ENCODE measurements around the gene OBSL1. TPM values are rescaled to one million over a fixed set of nuclear protein-coding genes. Genes with fewer than 3 reads are reported as not detected.

Gene OBSL1
- total and polyA plus RNA-seq, 2 donors (not counting 3 experiments of a cell fraction or from before 2014, with no cell fraction given): 16.7 to 20.7 TPM

DNA sequence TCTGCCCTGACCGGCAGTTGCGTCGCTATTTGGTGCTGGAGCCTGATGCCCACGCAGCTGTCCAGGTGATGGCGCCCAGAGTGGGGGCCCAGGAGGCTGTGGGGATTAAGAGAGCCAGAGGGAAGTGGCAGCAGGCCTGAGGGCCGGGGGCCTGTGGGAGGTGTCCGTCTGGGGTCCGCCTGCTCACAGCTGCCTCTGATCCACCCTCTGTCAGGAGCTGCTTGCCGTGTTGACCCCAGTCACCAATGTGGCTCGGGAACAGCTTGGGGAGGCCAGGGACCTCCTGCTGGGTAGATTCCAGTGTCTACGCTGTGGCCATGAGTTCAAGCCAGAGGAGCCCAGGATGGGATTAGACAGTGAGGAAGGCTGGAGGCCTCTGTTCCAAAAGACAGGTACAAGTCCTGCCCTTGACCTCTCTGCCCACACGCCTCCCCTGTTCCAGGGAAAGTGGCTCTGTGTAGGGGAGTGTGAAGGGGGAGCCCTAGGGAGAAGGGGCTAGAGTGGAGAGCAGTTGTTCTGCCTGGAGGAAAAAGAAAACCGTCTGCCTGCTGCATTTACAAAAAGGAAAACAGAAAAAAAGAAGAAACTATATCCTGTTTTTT lies 37.9 kb upstream of the OBSL1 start:
- Histone ChIP-seq H3K36me3 (ENCODE audit: control insufficient read depth in 2 of 2, extremely low read depth in 1 of 2, insufficient read depth in 2 of 2, low read length in 2 of 2) (peaks cover 2 to 17% of the 10 kb centered on the region in 2 experiments), H3K27me3 (ENCODE audit: control insufficient read depth in 2 of 2, insufficient read depth in 2 of 2, low read length in 2 of 2) (no peaks in the 10 kb centered on the region), H3K27ac (ENCODE audit: insufficient read depth, low read depth, low read length) (no peak overlapping the region), H2AFZ (ENCODE audit: low read depth, low read length) (no peak overlapping the region), H3K4me1 (ENCODE audit: control insufficient read depth, extremely low read depth, insufficient read depth, low read length) (no peaks in the 10 kb centered on the region), H3K4me3 (replicated peaks in 1 of 3; ENCODE audit: insufficient read depth in 1 of 3, low read depth in 1 of 3, low read length in 3 of 3) (no peak overlapping the region), H3K9me1 (replicated peaks; ENCODE audit: control insufficient read depth, extremely low read depth, insufficient read depth, low read length) (no peaks in the 10 kb centered on the region), H3K79me2 (ENCODE audit: control insufficient read depth, insufficient read depth, low read length) (no peaks in the 10 kb centered on the region), H3K9ac (replicated peaks; ENCODE audit: extremely low read depth, insufficient read depth, low read length) (no peak overlapping the region), H3K4me2 (ENCODE audit: insufficient read depth, low read length) (no peak overlapping the region), H4K20me1 (replicated peaks; ENCODE audit: control insufficient read depth, extremely low read depth, insufficient read depth, low read length) (no peaks in the 10 kb centered on the region), H3K9me3 (replicated peaks; ENCODE audit: control insufficient read depth, insufficient read depth, low read length) (no peaks in the 10 kb centered on the region)
- TF ChIP-seq JUN (IDR thresholded peaks at IDR 0.05; ENCODE audit: borderline replicate concordance, insufficient read depth, insufficient read length, low read depth): no peak
- TF ChIP-seq FOS (IDR thresholded peaks at IDR 0.05; ENCODE audit: borderline replicate concordance, insufficient read depth, low read length): no peak
- no peak for TF ChIP-seq EZH2 (IDR thresholded peaks at IDR 0.05; ENCODE audit: borderline replicate concordance, low read depth, low read length, severe bottlenecking)
- no peak for TF ChIP-seq GATA2 (IDR thresholded peaks at IDR 0.05; ENCODE audit: insufficient read depth, insufficient read length, low read depth, low read length)
- TF ChIP-seq POLR2A (IDR thresholded peaks at IDR 0.05; ENCODE audit: low read depth, low read length): no peak
- TF ChIP-seq, protein P1, sequence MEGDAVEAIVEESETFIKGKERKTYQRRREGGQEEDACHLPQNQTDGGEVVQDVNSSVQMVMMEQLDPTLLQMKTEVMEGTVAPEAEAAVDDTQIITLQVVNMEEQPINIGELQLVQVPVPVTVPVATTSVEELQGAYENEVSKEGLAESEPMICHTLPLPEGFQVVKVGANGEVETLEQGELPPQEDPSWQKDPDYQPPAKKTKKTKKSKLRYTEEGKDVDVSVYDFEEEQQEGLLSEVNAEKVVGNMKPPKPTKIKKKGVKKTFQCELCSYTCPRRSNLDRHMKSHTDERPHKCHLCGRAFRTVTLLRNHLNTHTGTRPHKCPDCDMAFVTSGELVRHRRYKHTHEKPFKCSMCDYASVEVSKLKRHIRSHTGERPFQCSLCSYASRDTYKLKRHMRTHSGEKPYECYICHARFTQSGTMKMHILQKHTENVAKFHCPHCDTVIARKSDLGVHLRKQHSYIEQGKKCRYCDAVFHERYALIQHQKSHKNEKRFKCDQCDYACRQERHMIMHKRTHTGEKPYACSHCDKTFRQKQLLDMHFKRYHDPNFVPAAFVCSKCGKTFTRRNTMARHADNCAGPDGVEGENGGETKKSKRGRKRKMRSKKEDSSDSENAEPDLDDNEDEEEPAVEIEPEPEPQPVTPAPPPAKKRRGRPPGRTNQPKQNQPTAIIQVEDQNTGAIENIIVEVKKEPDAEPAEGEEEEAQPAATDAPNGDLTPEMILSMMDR (IDR thresholded peaks at IDR 0.05; ENCODE audit: extremely low read depth in 1 of 2, insufficient read depth in 1 of 2, low read depth in 1 of 2, low read length in 2 of 2): no peak
- no peak for TF ChIP-seq MYC (IDR thresholded peaks at IDR 0.05; ENCODE audit: low read depth, low read length)
- no peak for TF ChIP-seq POLR2AphosphoS5 (IDR thresholded peaks at IDR 0.05; ENCODE audit: insufficient read depth, low read depth, low read length)
- no TSS peak for BruUV-seq (replicated peaks)
- ChIA-PET CTCF (interaction anchor here (1.7 kb wide), 1 partner anchor 47 kb away, joined by 4 read pairs; no protein-coding TSS in a partner anchor), POLR2A (no interaction called here)
- FAIRE-seq (no peak), DNase-seq (ENCODE audit: low read depth, low spot score) (no peak)
- intact Hi-C loops (cut with micrococcal nuclease) (no loop called here), dilution Hi-C loops (cut with MboI; ENCODE audit: extremely low pct_ligation_motif_present, low sequenced_read_pairs) (no loop called here)

Measured in endothelial cell of umbilical vein (primary cell).